K562 (cell line): ENCODE measurements around the gene GPC2. TPM values are rescaled to one million over a fixed set of nuclear protein-coding genes. Genes with fewer than 3 reads are reported as not detected.

Experiments used
- ATF2 ChIP-seq: sonication (generic); formaldehyde crosslinking; IDR thresholded peaks from 2 replicates; pipeline ENCODE4 v1.8.1; 2022; ENCODE audit warnings: missing genetic modification reagents
- CBFB ChIP-seq: sonication (generic); formaldehyde crosslinking; IDR thresholded peaks from 2 replicates; pipeline ENCODE4 v1.4.0; 2020; ENCODE audit warnings: mild to moderate bottlenecking, missing genetic modification reagents
- EGR1 ChIP-seq: fragments of 450-650 bp; conservative IDR thresholded peaks from 2 replicates; pipeline ENCODE4 v1.6.1; 2017; ENCODE audit warnings: mild to moderate bottlenecking
- HDAC2 ChIP-seq: fragments of 450-650 bp; IDR thresholded peaks from 2 replicates; pipeline ENCODE4 v1.6.1; 2016; ENCODE audit warnings: mild to moderate bottlenecking
- KDM2B ChIP-seq: fragments of 250-450 bp; sonication (Bioruptor Pico); IDR thresholded peaks from 2 replicates; pipeline ENCODE4 v1.8.0; 2021; ENCODE audit warnings: mild to moderate bottlenecking, moderate library complexity
- NR2C1 ChIP-seq, 2 experiments: fragments of 450-650 bp; IDR thresholded peaks; 2 replicates each; pipeline ENCODE4 v1.6.1; 2017; ENCODE audit warnings: mild to moderate bottlenecking in 2 of 2, antibody characterized with exemption in 1 of 2, inconsistent platforms in 1 of 2, missing compliant biosample characterization in 1 of 2, missing genetic modification characterization in 1 of 2
- NR2C2 ChIP-seq, 2 experiments: fragments of 200-800 bp in 1 of 2; sonication (Bioruptor generic) in 1 of 2; sonication (generic) in 1 of 2; formaldehyde crosslinking in 1 of 2; IDR thresholded peaks; 2 replicates each; pipeline versions ENCODE4 v1.6.1 to v1.8.0; 2016 to 2022; ENCODE audit warnings: mild to moderate bottlenecking in 1 of 2, missing compliant biosample characterization in 1 of 2, missing genetic modification characterization in 1 of 2, missing genetic modification reagents in 1 of 2
- POLR2AphosphoS2 ChIP-seq: IDR thresholded peaks from 2 replicates; pipeline ENCODE4 v1.6.1; 2012; ENCODE audit warnings: low read length, improper control_type of control experiment
- PTBP1 ChIP-seq: fragments of 200-400 bp; formaldehyde crosslinking; IDR thresholded peaks from 2 replicates; pipeline ENCODE4 v1.6.1; 2017; ENCODE audit warnings: low read depth, low read length
- RNF2 ChIP-seq: sonication (generic); IDR thresholded peaks from 2 replicates; pipeline ENCODE4 v1.6.1; 2016
- SRF ChIP-seq, 2 experiments: fragments of 250-450, 450-650 bp in 1 of 2; sonication (Bioruptor Pico) in 1 of 2; sonication (generic) in 1 of 2; formaldehyde crosslinking; IDR thresholded peaks; 2 replicates each; pipeline versions ENCODE4 v1.5.0 to v1.5.1; 2020 to 2022; ENCODE audit warnings: mild to moderate bottlenecking in 1 of 2, missing genetic modification reagents in 1 of 2
- ZC3H8 ChIP-seq: fragments of 450-650 bp; IDR thresholded peaks from 2 replicates; pipeline ENCODE4 v1.6.1; 2017
- ZNF124 ChIP-seq: sonication (generic); formaldehyde crosslinking; IDR thresholded peaks from 2 replicates; pipeline ENCODE4 v1.8.1; 2022; ENCODE audit warnings: missing genetic modification reagents
- ZNF232 ChIP-seq: sonication (generic); formaldehyde crosslinking; IDR thresholded peaks from 2 replicates; pipeline ENCODE4 v1.8.0; 2022; ENCODE audit warnings: mild to moderate bottlenecking, missing genetic modification reagents
- ZNF354B ChIP-seq: fragments of 250-450 bp; sonication (Bioruptor Pico); IDR thresholded peaks from 2 replicates; pipeline ENCODE4 v1.4.0; 2020
- ZNF696 ChIP-seq: fragments of 250-450 bp; sonication (Bioruptor Pico); conservative IDR thresholded peaks from 2 replicates; pipeline ENCODE4 v1.4.0; 2020; ENCODE audit warnings: mild to moderate bottlenecking, moderate library complexity
- ZNF75A ChIP-seq: fragments of 450-650 bp; formaldehyde crosslinking; IDR thresholded peaks from 2 replicates; pipeline ENCODE4 v1.4.0; 2020; ENCODE audit warnings: mild to moderate bottlenecking
- polyA plus RNA-seq, 8 experiments: library from polyadenylated mRNA; depleted of rRNA in 4 of 8; stranded (reverse) in 5 of 8; unstranded in 3 of 8; fragments of >200 nt; fragmentation: Nextera tagmentation in 2 of 8; fragmentation: Illumina TruSeq in 1 of 8; extraction: Ambion mirVana in 2 of 8; extraction: Trizol in 1 of 8; gene quantifications; 2 replicates each; pipeline versions ENCODE4 v1.2.1 to v1.2.3, GENCODE V29; 2011 to 2014; ENCODE audit warnings: inconsistent platforms in 1 of 8, missing spikeins in 1 of 8
- total RNA-seq, 7 experiments: library from RNA; depleted of rRNA in 6 of 7; stranded (reverse); fragments of >200 nt in 6 of 7; fragmentation: Illumina TruSeq in 2 of 7; extraction: Trizol in 2 of 7; gene quantifications; 2 replicates each; pipeline versions ENCODE4 v1.2.1 to v1.2.3, GENCODE V29; 2011 to 2021; ENCODE audit warnings: low replicate concordance in 1 of 7
- TF ChIP-seq, protein P1 (sequence below): fragments of 450-650 bp; IDR thresholded peaks from 2 replicates; pipeline ENCODE4 v1.6.1; 2017; ENCODE audit warnings: antibody characterized with exemption, mild to moderate bottlenecking
- TF ChIP-seq, protein P2 (sequence below): fragments of 250-450 bp; sonication (Bioruptor Pico); IDR thresholded peaks from 2 replicates; pipeline ENCODE4 v1.5.0; 2020; ENCODE audit warnings: mild to moderate bottlenecking

GPC2 gene
- total and polyA plus RNA-seq, 9 of the 15 experiments (the other 6 are each of a cell fraction or from before 2014, with no cell fraction given) = 0.06 to 7.7 (median 1.4) TPM; not detected in 1

DNA sequence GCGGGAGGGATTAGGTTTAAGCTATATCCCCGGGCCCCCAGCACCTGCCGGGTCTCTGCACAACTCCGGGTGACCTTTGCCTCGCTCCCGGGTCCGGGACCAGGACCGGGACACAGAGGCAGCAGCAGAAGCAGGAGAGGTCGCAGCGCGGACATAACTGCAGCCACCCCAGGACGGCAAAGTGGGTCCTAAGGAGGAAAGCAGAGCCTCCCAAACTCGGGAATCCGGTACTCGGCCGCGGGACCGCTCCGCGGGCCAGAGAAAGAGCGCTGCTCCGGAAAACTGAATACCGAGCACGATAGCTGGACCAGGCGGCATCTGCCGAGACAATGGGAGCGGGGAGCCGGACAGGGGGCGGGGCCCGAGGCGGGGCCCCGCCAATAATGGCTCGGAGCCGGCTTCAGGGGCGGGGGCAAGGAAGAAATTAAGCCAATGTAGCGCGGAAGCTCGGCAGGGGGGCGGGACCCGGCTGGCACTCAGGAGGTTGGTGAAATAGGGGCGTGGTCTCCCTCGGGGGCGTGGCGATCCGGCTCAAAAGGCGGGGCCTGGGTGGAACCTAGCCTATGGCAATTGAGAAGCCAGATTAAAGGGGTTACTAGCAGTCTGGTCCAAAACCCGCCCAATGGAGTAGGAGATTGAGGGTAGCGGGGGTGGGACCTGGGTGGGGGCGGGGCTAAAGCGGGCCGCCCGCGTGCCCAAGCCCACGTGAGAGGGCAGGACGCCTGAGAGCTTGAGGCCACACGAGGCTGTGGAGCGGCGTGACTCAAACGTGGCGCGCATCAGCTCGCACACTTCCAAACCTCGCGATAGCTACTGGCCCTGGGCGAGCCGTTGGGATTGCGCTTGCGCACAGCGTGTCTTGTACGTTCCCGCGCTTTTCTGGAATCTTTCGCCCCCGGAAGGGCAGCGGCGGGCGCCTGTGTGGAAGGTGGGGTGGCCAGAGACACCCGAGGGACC lies at the start of gene GPC2, which contains the start of gene STAG3 (continued):
- TF ChIP-seq, protein P1, sequence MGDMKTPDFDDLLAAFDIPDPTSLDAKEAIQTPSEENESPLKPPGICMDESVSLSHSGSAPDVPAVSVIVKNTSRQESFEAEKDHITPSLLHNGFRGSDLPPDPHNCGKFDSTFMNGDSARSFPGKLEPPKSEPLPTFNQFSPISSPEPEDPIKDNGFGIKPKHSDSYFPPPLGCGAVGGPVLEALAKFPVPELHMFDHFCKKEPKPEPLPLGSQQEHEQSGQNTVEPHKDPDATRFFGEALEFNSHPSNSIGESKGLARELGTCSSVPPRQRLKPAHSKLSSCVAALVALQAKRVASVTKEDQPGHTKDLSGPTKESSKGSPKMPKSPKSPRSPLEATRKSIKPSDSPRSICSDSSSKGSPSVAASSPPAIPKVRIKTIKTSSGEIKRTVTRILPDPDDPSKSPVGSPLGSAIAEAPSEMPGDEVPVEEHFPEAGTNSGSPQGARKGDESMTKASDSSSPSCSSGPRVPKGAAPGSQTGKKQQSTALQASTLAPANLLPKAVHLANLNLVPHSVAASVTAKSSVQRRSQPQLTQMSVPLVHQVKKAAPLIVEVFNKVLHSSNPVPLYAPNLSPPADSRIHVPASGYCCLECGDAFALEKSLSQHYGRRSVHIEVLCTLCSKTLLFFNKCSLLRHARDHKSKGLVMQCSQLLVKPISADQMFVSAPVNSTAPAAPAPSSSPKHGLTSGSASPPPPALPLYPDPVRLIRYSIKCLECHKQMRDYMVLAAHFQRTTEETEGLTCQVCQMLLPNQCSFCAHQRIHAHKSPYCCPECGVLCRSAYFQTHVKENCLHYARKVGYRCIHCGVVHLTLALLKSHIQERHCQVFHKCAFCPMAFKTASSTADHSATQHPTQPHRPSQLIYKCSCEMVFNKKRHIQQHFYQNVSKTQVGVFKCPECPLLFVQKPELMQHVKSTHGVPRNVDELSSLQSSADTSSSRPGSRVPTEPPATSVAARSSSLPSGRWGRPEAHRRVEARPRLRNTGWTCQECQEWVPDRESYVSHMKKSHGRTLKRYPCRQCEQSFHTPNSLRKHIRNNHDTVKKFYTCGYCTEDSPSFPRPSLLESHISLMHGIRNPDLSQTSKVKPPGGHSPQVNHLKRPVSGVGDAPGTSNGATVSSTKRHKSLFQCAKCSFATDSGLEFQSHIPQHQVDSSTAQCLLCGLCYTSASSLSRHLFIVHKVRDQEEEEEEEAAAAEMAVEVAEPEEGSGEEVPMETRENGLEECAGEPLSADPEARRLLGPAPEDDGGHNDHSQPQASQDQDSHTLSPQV = no peak
- TF ChIP-seq EGR1 (peak; percentile 58), ATF2 (CRISPR knock-in tag) (no peak; the same call in 1 of the 2 replicates), POLR2AphosphoS2 (no peak), SRF (CRISPR knock-in tag; IDR thresholded peaks at IDR 0.05) (peak in 1 of 2 experiments; percentile 70; a peak in 1 of 4 replicates), KDM2B (CRISPR knock-in tag) (peak; percentile 90), ZNF75A (no peak), HDAC2 (no peak), ZC3H8 (no peak), RNF2 (peak; percentile 55; the same call in 1 of the 2 replicates), NR2C1 (IDR thresholded peaks at IDR 0.05) (no peak), NR2C1 (tag; IDR thresholded peaks at IDR 0.05) (no peak), PTBP1 (no peak), CBFB (CRISPR knock-in tag) (0 out of 2 replicates have a peak, but pooled peaks have one; percentile 46), ZNF232 (CRISPR knock-in tag) (peak; percentile 92), ZNF354B (CRISPR knock-in tag) (no peak), ZNF124 (CRISPR knock-in tag) (no peak), NR2C2 (CRISPR knock-in tag; IDR thresholded peaks at IDR 0.05) (peak; percentile 81), NR2C2 (tag; IDR thresholded peaks at IDR 0.05) (no peak), ZNF696 (CRISPR knock-in tag) (no peak)
- TF ChIP-seq, protein P2, sequence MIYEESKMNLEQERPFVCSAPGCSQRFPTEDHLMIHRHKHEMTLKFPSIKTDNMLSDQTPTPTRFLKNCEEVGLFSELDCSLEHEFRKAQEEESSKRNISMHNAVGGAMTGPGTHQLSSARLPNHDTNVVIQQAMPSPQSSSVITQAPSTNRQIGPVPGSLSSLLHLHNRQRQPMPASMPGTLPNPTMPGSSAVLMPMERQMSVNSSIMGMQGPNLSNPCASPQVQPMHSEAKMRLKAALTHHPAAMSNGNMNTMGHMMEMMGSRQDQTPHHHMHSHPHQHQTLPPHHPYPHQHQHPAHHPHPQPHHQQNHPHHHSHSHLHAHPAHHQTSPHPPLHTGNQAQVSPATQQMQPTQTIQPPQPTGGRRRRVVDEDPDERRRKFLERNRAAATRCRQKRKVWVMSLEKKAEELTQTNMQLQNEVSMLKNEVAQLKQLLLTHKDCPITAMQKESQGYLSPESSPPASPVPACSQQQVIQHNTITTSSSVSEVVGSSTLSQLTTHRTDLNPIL = no peak
